Vagina (tissue), 2 donors: ENCODE data around the gene MRPL50.

Source experiments
- CTCF ChIP-seq, 3 experiments: fragments of 450-650 bp in 2 of 3; fragments of 200-600 bp in 1 of 3; sonication (generic) in 1 of 3; IDR thresholded peaks; one replicate each; pipeline ENCODE4 v1.5.1; 2017 to 2019; ENCODE audit warnings: antibody characterized with exemption in 3 of 3, mild to moderate bottlenecking in 2 of 3, moderate library complexity in 2 of 3
- POLR2A ChIP-seq, 2 donors: fragments of 450-650 bp; IDR thresholded peaks; one replicate each; pipeline ENCODE4 v1.6.1; 2017; ENCODE audit warnings: antibody characterized with exemption in 2 of 2, mild to moderate bottlenecking in 2 of 2, moderate library complexity in 2 of 2

- TF ChIP-seq POLR2A (IDR thresholded peaks at IDR 0.05) (no peak), CTCF (IDR thresholded peaks at IDR 0.05) (no peak)
These were observed 19.6 kb upstream of the MRPL50 start for GRCh38 chr9:101417977-101418376.
